ENCODE data around the gene FSD2. TPM values are rescaled to one million over a fixed set of nuclear protein-coding genes. Genes with fewer than 3 reads are reported as not detected.

Gene FSD2
- total and polyA plus RNA-seq, 10 of the 15 experiments (the other 5 are each of a cell fraction or from before 2014, with no cell fraction given), result under 0.01 to 0.39 (median 0.07) TPM; not detected in 3

DNA sequence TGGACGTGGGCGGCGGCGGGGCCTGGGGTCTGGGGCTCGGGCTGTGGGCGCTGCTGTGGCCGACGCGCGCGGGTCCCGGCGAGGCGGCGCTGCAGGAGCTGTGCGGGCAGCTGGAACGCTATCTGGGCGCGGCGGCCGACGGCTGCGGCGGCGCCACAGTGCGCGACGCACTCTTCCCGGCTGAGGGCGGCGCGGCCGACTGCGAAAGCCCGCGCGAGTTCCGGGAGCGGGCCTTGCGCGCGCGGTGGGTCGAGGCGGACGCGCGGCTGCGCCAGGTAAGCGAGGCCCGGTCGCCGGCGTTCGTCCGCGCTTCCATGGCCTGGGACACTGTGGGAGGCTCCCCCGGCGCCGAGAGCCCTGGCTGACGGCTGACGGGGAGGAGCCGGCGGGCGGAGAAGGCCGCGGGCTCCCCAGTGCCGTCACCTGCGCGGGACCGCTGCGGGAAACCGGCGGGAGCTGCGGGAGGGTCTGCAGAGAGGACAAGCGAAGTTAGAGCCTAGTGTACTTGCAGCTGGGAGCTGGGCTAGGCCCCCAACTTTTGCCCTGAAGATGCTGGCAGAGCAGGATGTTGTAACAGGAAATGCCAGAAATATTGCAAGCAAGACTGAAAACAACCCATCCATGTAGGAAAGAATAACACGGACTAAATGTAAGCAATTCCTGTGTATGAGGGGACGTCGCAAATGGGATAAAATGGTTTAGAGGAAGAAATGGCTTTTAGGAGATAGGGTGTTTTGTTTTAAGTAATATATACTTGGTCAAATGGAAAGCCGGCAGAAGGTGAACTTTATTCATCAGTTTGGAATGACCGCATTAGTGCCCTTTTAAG lies 4.4 kb upstream of the FSD2 start:
- intact Hi-C loops (cut with micrococcal nuclease; ENCODE audit: unreplicated experiment), result loop anchor here (1.0 to 10.0 kb wide), 3 partner anchors 60 to 395 kb away; partner anchors contain the start of genes HDGFL3 and RAMAC
- ChIA-PET CTCF (interaction anchor here (1.0 to 2.6 kb wide), 7 partner anchors 22 to 279 kb away, joined by 3 to 12 read pairs (median 9); partner anchors contain the start of gene C15orf40), SMC1A (ENCODE audit: uncharacterized antibody, unreplicated experiment) (interaction anchor here (0.9 to 6.3 kb wide), 10 partner anchors 17 to 253 kb away, joined by 3 to 39 read pairs (median 3); no protein-coding TSS in a partner anchor), POLR2A (interaction anchor here (1.4 to 2.6 kb wide), 4 partner anchors 23 to 175 kb away, joined by 5 to 20 read pairs (median 9); partner anchors contain the start of gene RAMAC), RAD21 (ENCODE audit: unreplicated experiment) (interaction anchor here (1.0 to 3.1 kb wide), 6 partner anchors 22 to 175 kb away, joined by 3 to 20 read pairs (median 8); partner anchors contain the start of gene RAMAC)
- H3K4me2 ChIP-seq (ENCODE audit: control insufficient read depth, insufficient read depth), result peak overlapping the region; percentile 39
- no peak for FAIRE-seq
- peaks cover 0 to 10% of the 10 kb centered on the region in 2 experiments; a peak in 2 of 4 replicates for H3K36me3 ChIP-seq (ENCODE audit: control insufficient read depth in 2 of 2, insufficient read depth in 2 of 2, low read length in 1 of 2)
- DNase-seq (ENCODE audit: low read depth, low spot score), result no peak
- H3K4me3 ChIP-seq, result peak overlapping the region; percentile 77
- no TSS peak for BruUV-seq (replicated peaks)
- H3K9ac ChIP-seq (ENCODE audit: control insufficient read depth, insufficient read depth, low read length), result peak overlapping the region; percentile 88
- H3K27ac ChIP-seq (ENCODE audit: control insufficient read depth, insufficient read depth), result peak overlapping the region; percentile 94
- peak; percentile 23 for ATAC-seq
- H3K79me2 ChIP-seq (ENCODE audit: control insufficient read depth, insufficient read depth, low read length), result peaks cover 33% of the 10 kb centered on the region
- WGBS (ENCODE audit: insufficient coverage, insufficient replicate concordance, low lambda C conversion rate, missing lambda C conversion rate), result under 1% methylated on average over 67 of the region's 81 CpGs
- H4K20me1 ChIP-seq (ENCODE audit: control insufficient read depth, insufficient read depth), result no peaks in the 10 kb centered on the region
- H3K9me3 ChIP-seq (replicated peaks; ENCODE audit: control insufficient read depth, insufficient read depth, low read length), result no peaks in the 10 kb centered on the region
- H2AFZ ChIP-seq (ENCODE audit: control insufficient read depth, low read depth, low read length), result peak overlapping the region; percentile 83
- peaks cover 30% of the 10 kb centered on the region for H3K4me1 ChIP-seq (ENCODE audit: control insufficient read depth, insufficient read depth, low read length)
- in situ Hi-C loops (cut with MboI), result no loop called here
- H3K27me3 ChIP-seq (replicated peaks in 1 of 2; ENCODE audit: control insufficient read depth in 2 of 2, insufficient read depth in 2 of 2, low read length in 1 of 2), result no peaks in the 10 kb centered on the region
- TF ChIP-seq ZNF622 (IDR thresholded peaks at IDR 0.05), result no peak
- TF ChIP-seq, protein P1, sequence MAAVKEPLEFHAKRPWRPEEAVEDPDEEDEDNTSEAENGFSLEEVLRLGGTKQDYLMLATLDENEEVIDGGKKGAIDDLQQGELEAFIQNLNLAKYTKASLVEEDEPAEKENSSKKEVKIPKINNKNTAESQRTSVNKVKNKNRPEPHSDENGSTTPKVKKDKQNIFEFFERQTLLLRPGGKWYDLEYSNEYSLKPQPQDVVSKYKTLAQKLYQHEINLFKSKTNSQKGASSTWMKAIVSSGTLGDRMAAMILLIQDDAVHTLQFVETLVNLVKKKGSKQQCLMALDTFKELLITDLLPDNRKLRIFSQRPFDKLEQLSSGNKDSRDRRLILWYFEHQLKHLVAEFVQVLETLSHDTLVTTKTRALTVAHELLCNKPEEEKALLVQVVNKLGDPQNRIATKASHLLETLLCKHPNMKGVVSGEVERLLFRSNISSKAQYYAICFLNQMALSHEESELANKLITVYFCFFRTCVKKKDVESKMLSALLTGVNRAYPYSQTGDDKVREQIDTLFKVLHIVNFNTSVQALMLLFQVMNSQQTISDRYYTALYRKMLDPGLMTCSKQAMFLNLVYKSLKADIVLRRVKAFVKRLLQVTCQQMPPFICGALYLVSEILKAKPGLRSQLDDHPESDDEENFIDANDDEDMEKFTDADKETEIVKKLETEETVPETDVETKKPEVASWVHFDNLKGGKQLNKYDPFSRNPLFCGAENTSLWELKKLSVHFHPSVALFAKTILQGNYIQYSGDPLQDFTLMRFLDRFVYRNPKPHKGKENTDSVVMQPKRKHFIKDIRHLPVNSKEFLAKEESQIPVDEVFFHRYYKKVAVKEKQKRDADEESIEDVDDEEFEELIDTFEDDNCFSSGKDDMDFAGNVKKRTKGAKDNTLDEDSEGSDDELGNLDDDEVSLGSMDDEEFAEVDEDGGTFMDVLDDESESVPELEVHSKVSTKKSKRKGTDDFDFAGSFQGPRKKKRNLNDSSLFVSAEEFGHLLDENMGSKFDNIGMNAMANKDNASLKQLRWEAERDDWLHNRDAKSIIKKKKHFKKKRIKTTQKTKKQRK (IDR thresholded peaks at IDR 0.05; ENCODE audit: low read depth, low read length), result no peak
- no peak for TF ChIP-seq NR2F1 (conservative IDR thresholded peaks at IDR 0.05)
- peak; percentile 69; the same call in 1 of the 2 replicates for TF ChIP-seq BACH1 (IDR thresholded peaks at IDR 0.05; ENCODE audit: borderline replicate concordance)
- no peak for TF ChIP-seq YBX1 (IDR thresholded peaks at IDR 0.05)
- TF ChIP-seq TARDBP (IDR thresholded peaks at IDR 0.05; ENCODE audit: borderline replicate concordance), result no peak
- TF ChIP-seq EGR1 (IDR thresholded peaks at IDR 0.05; ENCODE audit: borderline replicate concordance in 1 of 2, low read depth in 2 of 2, low read length in 2 of 2), result peak in 1 of 2 experiments; percentile 45; a peak in 1 of 3 replicates
- TF ChIP-seq, protein P2, sequence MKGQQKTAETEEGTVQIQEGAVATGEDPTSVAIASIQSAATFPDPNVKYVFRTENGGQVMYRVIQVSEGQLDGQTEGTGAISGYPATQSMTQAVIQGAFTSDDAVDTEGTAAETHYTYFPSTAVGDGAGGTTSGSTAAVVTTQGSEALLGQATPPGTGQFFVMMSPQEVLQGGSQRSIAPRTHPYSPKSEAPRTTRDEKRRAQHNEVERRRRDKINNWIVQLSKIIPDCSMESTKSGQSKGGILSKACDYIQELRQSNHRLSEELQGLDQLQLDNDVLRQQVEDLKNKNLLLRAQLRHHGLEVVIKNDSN (IDR thresholded peaks at IDR 0.05; ENCODE audit: borderline replicate concordance, extremely low read length, insufficient read depth, low read depth, low read length), result no peak
- TF ChIP-seq YY1 (IDR thresholded peaks at IDR 0.05; ENCODE audit: low read depth, low read length), result peak; percentile 21; the same call in 1 of the 2 replicates
- peak; percentile 61; the same call in 1 of the 2 replicates for TF ChIP-seq IKZF1 (conservative IDR thresholded peaks at IDR 0.05)
- TF ChIP-seq IKZF2 (IDR thresholded peaks at IDR 0.05), result no peak
- TF ChIP-seq CBFB (IDR thresholded peaks at IDR 0.05; ENCODE audit: low read depth), result no peak
- TF ChIP-seq, protein P3, sequence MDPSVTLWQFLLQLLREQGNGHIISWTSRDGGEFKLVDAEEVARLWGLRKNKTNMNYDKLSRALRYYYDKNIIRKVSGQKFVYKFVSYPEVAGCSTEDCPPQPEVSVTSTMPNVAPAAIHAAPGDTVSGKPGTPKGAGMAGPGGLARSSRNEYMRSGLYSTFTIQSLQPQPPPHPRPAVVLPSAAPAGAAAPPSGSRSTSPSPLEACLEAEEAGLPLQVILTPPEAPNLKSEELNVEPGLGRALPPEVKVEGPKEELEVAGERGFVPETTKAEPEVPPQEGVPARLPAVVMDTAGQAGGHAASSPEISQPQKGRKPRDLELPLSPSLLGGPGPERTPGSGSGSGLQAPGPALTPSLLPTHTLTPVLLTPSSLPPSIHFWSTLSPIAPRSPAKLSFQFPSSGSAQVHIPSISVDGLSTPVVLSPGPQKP (IDR thresholded peaks at IDR 0.05; ENCODE audit: low read depth, low read length), result no peak
- TF ChIP-seq SIX5 (IDR thresholded peaks at IDR 0.05; ENCODE audit: low read depth, low read length, severe bottlenecking), result no peak
- no peak for TF ChIP-seq MEF2A (IDR thresholded peaks at IDR 0.05; ENCODE audit: insufficient read depth, low read depth, low read length)
- TF ChIP-seq POLR2AphosphoS5 (IDR thresholded peaks at IDR 0.05; ENCODE audit: low read length), result peak; percentile 53
- peak; percentile 26; the same call in 1 of the 2 replicates for TF ChIP-seq RB1 (IDR thresholded peaks at IDR 0.05; ENCODE audit: borderline replicate concordance)
- TF ChIP-seq EP300 (IDR thresholded peaks at IDR 0.05; ENCODE audit: borderline replicate concordance in 1 of 2, control insufficient read depth in 1 of 2, low read depth in 2 of 2, low read length in 2 of 2), result no peak

Measured in GM12878 (cell line).